ENCODE data around the gene PHYHD1.
A peak's percentile ranks its signal among the peaks of the same experiment; 100 is the strongest.

Gene PHYHD1

DNA sequence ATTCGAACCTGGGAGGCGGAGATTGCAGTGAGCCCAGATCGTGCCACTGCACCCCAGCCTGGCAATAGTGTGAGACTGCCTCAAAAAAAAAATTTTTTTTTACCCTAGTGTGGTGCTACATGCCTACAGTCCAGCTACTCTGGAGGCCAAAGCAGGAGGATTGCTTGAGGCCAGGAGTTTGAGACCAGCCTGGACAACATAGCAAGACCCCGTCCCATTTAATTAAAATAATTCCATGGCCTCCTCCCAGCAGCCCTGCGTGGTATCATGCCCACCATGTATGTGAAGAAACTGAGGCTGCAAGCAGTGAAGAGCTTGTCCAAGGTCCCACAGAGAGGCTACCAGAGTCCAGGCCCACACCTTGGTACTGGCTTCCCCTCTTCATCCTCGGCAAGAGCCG, 19.4 kb upstream of the PHYHD1 start:
- DNase-seq (ENCODE audit: low spot score) = no peak

DNA sequence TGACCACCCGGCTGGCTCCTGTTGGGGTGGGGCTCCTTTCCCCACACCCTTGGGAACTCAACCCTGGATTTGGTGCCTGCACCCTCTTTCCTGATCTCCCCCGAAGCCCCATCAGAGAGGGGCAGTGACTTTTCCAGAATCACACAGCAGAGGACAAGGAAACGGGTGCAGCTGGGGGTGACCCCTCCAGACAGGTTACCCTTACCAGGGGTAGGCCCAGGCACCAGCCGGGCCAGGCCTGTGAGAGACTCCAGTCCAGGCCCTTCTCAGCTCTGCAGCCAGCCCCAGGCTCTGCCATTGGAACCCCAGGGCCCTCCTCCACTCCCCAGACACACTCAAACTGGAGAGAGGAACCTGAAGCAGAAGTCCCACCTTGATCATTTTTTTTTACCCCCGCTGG, 19.0 kb upstream of the PHYHD1 start:
- no peak for DNase-seq (ENCODE audit: low spot score)

DNA sequence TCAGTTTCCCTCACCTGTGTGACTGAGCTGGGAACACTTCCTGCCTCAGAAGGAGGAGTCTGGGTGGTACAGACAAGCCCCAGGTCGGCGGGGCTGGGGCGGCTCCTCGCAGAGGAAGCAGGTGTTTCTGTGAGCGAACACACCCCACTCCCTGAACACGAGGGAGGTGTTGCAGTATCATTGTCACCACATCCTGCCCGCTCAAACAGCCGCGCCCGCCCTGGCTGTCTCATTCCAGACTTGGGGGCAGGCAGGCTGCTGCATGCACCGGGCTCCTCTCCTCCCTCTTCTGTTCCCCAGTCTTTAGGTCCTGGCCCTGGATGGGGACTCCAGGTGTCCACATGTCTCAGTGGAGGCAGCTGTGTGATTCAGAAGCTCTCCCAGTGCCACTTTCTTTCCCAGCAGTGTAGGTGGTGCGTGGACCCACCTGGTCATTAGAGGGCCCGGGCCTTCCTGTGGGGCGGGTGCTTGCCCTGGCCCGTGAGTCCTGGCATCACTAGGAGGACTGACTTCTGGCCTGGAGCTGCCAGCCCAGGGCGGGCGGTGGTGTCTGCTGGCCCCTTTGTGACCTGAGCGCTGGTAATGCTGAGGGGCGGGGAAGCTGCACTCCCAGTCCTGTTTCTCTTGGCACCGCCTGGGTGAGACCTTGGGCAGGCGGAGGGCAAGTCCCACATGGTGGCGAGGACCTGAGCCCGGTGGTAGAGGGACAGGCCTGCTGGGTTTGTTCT, 18.3 kb upstream of the PHYHD1 start:
- DNase-seq (ENCODE audit: low spot score) = no peak

DNA sequence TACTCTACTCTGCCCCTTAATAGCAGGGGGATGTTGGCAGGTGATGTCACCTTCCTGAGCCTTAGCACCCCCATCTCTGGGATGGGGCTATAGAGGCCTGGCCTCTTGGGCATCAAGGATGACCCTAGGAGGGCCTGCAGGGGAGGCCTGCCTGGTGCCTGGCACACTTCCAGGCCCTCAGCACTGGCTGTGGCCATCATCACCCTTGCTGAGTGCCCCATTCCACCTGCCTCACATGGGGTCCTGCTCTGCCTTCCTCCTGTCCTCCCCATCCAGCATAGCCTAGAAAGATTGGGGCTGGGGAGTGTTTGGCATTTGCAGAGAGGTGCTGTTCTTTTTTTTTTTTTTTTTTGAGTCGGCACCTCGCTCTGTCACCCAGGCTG, 17.7 kb upstream of the PHYHD1 start:
- no peak for DNase-seq (ENCODE audit: low spot score)

DNA sequence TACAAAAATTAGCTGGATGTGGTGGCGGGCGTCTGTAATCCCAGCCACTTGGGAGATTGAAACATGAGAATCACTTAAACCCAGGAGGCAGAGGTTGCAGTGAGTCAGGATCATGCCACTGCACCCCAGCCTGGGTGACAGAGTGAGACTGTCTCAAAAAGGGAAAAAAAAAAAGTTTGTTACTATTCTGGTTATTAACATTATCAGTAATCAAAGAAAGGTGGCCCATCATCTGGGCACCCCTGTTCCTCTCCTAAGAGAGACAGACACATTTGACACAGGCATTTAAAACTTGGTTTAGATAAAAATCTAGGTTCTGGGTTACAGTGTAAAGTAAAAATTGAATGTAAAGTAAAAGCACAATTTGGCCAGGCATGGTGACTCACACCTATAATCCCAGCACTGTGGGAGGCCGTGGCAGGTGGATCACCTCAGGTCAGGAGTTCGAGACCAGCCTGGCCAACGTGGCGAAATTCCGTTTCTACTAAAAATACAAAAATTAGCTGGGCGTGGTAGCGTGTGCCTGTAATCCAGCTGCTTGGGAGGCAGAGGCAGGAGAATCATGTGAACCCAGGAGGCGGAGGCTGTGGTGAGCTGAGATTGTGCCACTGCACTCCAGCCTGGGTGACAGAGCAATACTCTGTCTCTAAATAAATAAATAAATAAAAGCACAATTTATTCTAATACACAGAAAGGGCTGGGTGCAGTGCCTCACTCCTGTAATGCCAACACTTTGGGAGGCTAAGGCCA, 16.7 kb upstream of the PHYHD1 start:
- no peak for DNase-seq (ENCODE audit: low spot score)

DNA sequence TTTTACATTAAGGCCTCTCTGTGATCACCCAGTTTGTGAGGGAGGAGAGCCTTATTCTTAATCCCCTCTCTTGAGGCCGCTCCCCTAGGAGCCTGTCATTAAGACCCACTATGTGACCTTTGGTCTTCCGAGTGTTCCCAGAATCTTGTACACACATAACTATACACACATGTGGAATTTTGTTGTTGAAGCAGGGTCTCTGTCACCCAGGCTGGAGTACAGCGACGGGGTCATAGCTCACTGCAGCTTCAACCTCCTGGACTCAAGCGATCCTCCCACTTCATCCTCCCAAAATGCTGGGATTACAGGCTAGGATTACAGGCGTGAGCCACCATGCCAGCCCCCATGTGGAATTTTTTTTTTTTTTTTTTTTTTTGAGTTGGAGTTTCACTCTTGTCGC, 14.8 kb upstream of the PHYHD1 start:
- DNase-seq (ENCODE audit: low spot score) = no peak

DNA sequence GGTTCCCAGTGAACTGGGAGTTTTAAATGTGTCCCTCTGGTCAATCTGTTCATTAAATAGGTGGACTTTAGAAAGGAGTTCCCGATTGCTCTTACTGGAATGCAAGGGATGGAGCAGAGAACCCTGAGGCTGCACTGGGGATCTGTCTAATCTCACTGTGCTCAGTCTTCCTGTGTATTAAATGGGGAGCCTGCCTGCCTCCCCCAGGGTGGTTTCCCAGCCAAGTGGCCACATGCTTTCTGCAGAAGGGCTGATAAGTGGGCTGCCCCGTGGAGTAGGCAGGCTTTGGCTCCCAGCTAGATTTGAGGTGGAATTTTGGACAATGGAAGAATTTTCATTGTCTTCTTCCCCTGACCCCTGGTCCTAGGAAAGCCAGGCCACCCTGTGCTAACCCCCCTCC, 14.0 kb upstream of the PHYHD1 start:
- no peak for DNase-seq (ENCODE audit: low spot score)

DNA sequence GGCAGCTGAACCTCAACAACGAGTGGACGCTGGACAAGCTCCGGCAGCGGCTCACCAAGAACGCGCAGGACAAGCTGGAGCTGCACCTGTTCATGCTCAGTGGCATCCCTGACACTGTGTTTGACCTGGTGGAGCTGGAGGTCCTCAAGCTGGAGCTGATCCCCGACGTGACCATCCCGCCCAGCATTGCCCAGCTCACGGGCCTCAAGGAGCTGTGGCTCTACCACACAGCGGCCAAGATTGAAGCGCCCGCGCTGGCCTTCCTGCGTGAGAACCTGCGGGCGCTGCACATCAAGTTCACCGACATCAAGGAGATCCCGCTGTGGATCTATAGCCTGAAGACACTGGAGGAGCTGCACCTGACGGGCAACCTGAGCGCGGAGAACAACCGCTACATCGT, 12.4 kb upstream of the PHYHD1 start:
- no peak for DNase-seq (ENCODE audit: low spot score)

DNA sequence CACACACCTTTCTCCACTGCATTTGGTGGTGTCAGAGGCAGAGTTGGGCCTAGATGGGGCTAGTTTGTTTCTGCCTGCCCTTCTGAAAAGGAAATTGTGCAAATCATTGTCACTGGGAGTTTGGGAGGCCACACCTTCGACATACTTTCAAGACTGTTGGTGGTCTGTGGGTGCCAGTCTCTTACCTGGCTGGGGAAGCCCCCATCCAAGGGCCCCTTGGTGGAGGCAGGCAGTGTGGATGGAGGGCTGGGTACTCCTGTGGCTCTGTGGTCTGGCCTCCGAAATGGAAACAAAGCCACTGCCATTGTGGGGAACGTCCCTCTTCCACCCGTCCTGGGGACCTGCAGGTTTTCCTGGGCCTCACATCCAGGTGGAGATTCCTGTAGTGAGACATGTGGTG, 10.9 kb upstream of the PHYHD1 start:
- no peak for DNase-seq (ENCODE audit: low spot score)

DNA sequence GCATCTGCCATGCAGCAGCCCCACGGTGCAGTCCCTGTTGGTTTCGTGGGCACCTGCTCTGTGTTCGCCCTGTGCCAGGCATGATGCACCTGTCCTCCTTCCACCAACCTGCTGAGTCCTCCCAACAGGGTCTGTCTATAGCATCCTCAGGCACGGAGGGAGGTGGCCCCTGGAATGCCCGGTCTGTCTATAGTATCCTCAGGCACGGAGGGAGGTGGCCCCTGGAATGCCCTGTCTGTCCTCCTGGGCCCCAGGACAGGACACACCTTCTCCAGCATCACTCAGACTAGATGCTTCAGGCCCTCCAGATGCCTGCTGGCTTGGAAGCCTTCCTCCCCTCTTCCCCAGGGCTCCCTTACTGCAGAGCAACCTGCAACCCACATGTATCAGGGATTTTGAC, 9.9 kb upstream of the PHYHD1 start:
- DNase-seq (ENCODE audit: low spot score) = no peak

DNA sequence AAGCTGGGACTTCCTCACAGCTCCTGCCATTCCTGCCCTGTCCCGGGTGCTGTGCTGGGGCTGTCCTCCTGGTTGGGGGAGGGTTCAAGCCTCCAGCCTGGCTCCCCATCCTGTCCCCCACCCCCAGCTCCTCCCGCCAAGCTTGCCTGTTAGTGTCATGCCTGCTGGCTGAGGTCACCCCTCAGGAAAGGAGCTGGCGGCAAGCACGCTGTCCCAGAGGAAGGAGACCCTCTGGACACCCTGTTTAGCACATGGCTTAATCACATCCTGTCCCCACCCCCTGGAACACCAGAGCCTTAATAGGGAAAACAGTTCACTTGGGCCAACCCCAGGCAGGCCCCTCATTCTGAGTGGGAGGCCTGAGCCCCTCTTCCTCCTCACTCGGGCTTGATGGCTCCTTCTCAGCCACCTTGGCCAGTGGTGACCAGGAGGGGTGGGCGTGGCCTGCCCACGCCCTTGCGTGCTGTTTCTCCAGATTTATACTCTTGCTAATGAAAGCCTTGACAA, 9.2 kb upstream of the PHYHD1 start:
- DNase-seq (ENCODE audit: low spot score) = no peak

DNA sequence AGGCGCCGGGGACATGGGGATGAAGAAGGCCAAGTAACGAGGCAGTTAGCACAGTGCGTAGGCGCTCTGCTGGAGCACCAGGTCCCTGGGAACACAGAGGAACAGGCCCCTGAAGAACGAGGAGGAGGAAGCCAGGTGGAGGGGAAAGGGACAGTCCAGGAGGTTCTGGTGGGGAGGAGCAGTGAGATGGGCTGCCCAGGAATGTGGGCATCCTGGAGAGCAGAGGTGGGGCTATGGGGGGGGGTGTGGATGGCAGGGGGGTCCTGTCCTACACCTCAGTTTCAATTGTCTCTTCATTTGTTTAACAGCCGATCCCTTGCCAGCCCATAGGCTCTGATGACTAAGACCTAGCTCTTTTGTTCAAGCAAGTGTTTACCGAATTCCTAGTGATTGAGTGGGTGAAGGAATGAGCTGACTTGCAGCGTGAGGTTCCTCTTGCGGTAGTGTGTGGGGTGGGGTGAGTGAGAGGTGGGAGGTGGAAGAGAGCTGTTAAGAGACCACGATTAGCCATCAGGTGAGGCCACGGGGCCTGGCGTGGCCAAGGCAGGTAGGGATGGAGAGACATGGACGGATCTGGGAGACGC, 8.4 kb upstream of the PHYHD1 start:
- DNase-seq (ENCODE audit: low spot score) = no peak

DNA sequence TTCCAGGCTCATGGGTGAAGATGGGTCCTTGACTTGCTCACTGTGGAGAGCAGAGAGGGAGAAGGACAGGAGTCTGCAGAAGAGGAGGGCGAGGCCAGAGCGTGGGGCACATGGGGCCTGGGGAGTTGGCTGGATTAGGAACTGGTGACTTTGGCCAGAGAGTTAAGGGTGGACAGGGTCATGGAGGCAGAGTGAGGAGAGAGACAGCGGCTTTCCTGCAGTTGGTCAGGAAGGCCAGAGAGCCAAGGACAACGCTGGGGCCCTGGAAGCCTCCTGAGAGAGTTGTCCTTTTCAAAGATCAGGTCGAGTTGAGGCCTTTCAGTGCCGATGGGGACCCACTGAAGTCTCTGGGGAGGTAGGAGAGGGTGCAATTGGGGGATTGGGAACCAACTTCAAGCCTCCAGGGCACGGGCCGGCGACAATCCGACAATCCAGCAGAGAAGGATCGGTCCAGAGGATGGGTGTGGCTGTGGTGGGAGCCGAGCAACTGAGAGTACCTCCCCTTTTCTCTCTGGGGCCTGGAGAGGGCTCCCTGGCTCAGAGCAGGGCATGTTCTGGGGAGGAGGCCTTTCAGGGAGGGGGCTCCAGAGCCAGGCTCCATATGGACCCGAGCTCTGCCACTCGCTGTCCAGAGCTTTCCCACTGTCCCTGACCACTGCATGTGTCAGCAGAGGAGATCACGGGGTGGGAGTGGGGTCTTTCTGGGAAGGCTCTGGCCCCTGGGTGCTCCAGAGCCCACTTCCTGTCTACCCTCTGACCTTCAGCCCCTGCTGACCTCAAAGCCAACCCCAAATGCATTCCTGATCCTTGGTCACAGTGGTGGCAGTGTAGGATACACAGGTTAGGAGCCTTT, 7.5 kb upstream of the PHYHD1 start:
- DNase-seq (ENCODE audit: low spot score) = no peak

DNA sequence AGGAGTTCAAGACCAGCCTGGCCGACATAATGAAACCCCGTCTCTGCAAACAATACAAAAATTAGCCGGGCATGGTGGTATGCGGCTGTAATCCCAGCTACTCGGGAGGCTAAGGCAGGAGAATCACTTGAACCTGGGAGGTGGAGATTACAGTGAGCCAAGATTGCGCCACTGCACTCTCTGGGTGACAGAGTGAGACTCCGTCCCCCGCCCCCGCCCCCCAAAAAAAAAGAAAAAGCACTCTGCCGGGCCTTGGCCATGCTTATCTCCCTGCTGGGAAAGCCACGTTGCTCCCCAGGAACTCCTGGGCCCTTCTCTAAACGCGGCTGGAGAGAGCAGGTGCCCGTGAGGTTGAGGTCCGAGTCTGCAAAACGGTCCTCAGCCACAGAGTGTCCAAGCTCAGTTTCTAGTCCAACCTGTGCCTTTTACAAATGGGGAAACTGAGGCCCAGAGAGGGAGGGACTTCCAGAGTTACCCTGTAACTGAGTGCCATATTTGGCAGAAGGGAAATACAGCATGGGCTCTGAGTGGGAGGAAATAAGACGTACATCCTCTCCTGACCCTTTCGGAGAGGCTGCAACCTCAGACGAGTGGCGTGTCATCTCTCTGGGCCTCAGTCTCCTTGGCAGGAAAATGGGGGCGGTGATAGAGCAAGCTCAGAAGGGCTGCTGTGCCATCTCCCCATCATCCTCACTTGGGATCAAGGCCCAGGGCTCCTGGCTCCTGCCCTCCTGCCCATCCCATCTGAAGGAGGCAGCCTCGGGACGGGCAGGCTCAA, 6.6 kb upstream of the PHYHD1 start:
- no peak for DNase-seq (ENCODE audit: low spot score)

DNA sequence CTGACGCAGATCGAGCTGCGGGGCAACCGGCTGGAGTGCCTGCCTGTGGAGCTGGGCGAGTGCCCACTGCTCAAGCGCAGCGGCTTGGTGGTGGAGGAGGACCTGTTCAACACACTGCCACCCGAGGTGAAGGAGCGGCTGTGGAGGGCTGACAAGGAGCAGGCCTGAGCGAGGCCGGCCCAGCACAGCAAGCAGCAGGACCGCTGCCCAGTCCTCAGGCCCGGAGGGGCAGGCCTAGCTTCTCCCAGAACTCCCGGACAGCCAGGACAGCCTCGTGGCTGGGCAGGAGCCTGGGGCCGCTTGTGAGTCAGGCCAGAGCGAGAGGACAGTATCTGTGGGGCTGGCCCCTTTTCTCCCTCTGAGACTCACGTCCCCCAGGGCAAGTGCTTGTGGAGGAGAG, 4.6 kb upstream of the PHYHD1 start:
- no peak for DNase-seq (ENCODE audit: low spot score)

DNA sequence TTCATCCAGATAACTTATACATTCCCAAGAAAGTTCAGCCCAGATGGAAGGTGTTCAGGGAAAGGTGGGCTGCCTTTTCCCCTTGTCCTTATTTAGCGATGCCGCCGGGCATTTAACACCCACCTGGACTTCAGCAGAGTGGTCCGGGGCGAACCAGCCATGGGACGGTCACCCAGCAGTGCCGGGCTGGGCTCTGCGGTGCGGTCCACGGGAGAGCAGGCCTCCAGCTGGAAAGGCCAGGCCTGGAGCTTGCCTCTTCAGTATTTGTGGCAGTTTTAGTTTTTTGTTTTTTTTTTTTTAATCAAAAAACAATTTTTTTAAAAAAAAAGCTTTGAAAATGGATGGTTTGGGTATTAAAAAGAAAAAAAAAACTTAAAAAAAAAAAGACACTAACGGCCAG, 4.0 kb upstream of the PHYHD1 start:
- DNase-seq (ENCODE audit: low spot score) = no peak

DNA sequence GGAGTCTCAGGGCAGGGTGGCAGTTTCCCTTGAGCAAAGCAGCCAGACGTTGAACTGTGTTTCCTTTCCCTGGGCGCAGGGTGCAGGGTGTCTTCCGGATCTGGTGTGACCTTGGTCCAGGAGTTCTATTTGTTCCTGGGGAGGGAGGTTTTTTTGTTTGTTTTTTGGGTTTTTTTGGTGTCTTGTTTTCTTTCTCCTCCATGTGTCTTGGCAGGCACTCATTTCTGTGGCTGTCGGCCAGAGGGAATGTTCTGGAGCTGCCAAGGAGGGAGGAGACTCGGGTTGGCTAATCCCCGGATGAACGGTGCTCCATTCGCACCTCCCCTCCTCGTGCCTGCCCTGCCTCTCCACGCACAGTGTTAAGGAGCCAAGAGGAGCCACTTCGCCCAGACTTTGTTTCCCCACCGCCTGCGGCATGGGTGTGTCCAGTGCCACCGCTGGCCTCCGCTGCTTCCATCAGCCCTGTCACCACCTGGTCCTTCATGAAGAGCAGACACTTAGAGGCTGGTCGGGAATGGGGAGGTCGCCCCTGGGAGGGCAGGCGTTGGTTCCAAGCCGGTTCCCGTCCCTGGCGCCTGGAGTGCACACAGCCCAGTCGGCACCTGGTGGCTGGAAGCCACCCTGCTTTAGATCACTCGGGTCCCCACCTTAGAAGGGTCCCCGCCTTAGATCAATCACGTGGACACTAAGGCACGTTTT, 3.5 kb upstream of the PHYHD1 start:
- peak; percentile 71 for DNase-seq (ENCODE audit: low spot score)

DNA sequence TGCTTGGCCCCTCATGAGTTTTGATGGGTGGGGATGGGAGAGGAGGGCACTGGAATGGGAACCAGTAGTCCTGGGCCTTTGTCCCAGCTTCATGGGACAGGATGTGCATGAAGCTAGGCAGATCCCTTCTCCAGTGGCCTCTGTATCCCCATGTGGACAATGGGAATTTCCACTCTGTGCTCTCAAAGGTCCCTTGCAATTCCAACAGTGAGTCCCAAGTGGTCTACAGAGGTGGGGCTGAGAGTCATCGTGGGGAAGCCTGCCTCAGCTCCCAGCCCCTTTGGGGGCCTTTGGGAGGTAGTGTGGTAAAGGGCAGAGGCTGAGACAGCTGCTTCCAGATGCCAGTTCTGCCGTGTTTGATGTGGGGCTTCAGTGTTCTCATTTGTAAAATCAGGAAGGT, 1.9 kb upstream of the PHYHD1 start:
- DNase-seq (ENCODE audit: low spot score) = no peak

DNA sequence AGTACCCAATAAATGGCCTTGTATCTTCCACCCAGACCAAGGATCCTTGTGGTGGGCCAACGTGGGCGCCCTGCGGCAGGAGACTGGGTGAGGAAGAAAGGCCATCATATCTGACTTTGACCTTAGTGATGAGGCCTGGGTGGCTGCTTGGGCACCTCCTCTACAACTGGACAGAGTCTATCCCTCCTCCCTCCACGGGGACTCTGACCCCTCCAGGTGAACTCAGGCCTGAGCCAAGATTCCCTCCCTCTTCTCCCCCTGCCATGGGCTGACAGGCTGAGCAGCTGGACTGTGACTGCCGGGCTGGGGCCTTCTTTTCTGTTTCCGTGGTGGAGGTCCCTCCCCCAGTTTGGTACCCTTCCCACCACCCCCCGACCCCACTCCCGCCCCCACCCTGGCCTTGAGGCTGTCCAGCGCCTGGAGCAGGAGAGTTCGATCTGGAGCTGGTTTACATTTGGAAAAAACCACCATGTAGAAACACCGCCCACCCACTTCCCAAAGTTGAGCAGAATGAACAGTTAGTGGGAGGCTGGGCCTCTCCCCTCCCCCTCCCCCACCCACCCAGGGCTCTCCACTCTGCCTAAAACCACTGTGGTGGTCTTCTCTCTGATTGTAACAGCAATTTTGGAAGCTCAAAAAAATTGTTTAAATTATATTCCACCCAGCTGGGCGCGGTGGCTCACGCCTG, 1.2 kb upstream of the PHYHD1 start:
- DNase-seq (ENCODE audit: low spot score) = no peak
